GM19193 (cell line): ENCODE data around the gene RRM1.

Experiments
- POLR2A ChIP-seq: IDR thresholded peaks from 4 replicates; pipeline ENCODE4 v1.6.1; 2011; ENCODE audit not compliant: insufficient read depth, insufficient read length; ENCODE audit errors: extremely low read depth

RRM1 gene

GRCh38 chr11:4068962-4069361 lies 25.6 kb upstream of the RRM1 start:
- TF ChIP-seq POLR2A = no peak

- TF ChIP-seq POLR2A = no peak
These were observed 23.3 kb upstream of the RRM1 start for GRCh38 chr11:4071325-4071724.

- TF ChIP-seq POLR2A = no peak
These were observed 22.7 kb upstream of the RRM1 start for GRCh38 chr11:4071914-4072313.

- no peak for TF ChIP-seq POLR2A
These were observed 21.8 kb upstream of the RRM1 start for GRCh38 chr11:4072668-4073285.

- no peak for TF ChIP-seq POLR2A
These were observed 20.3 kb upstream of the RRM1 start for GRCh38 chr11:4074266-4074665.

GRCh38 chr11:4076774-4077173 lies 17.8 kb upstream of the RRM1 start:
- no peak for TF ChIP-seq POLR2A

GRCh38 chr11:4083198-4083597 lies 11.4 kb upstream of the RRM1 start:
- no peak for TF ChIP-seq POLR2A

- no peak for TF ChIP-seq POLR2A
These were observed 10.0 kb upstream of the RRM1 start for GRCh38 chr11:4084406-4085125.

GRCh38 chr11:4085575-4085974 lies 9.0 kb upstream of the RRM1 start:
- no peak for TF ChIP-seq POLR2A

- TF ChIP-seq POLR2A = no peak
These were observed 7.8 kb upstream of the RRM1 start for GRCh38 chr11:4086575-4087353.

GRCh38 chr11:4087551-4087950 lies 7.0 kb upstream of the RRM1 start:
- TF ChIP-seq POLR2A = no peak

GRCh38 chr11:4090258-4090657 lies 4.3 kb upstream of the RRM1 start:
- TF ChIP-seq POLR2A = no peak

- no peak for TF ChIP-seq POLR2A
These were observed 2.6 kb upstream of the RRM1 start for GRCh38 chr11:4092026-4092425.

- TF ChIP-seq POLR2A = no peak
These were observed 866 bp upstream of the RRM1 start for GRCh38 chr11:4093519-4094347.
